HPDE6-E6E7 (cell line): Measurements from ENCODE around the gene TENT5D.
"Not testable (repeated sequence)": the region's sequence is repeated elsewhere in the genome, so short reads cannot be mapped to it uniquely, and the experiment has no call there.

Experiments used
- DNase-seq: peaks from one replicate; pipeline ENCODE4 v3.0.0; 2011; ENCODE audit warnings: missing footprints; ENCODE audit errors: extremely low spot score

Gene TENT5D

DNA sequence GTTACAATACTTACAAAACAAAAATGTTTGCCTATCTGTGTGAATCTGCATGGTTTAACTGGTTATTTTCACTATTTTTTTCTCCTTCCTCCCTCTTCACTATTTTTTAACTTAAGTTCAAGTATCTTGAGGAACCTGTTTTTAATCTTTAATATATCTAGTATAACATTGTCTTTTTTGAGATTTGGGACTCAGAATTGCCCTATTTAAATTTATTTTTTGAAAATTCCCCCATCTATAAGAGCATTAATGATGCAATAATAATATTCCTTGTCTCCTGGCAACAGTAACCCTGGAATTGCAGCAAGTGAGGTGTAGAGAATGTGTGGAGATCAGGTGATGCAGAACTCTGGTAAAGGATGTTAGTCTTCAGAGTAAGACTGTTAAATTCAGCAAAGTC is at the start of gene TENT5D:
Gene TENT5D, plus strand, starts transcription at position 301 of the 400 bp plus-strand sequence. CDS start 22,093 bp downstream, outside the sequence.
- DNase-seq = no peak

GRCh38 chrX:80385651-80386050 is 34.6 kb upstream of the TENT5D start:
- DNase-seq = not testable (repeated sequence)

- DNase-seq = no peak
Measured at GRCh38 chrX:80388206-80388605, 32.0 kb upstream of the TENT5D start.

DNA sequence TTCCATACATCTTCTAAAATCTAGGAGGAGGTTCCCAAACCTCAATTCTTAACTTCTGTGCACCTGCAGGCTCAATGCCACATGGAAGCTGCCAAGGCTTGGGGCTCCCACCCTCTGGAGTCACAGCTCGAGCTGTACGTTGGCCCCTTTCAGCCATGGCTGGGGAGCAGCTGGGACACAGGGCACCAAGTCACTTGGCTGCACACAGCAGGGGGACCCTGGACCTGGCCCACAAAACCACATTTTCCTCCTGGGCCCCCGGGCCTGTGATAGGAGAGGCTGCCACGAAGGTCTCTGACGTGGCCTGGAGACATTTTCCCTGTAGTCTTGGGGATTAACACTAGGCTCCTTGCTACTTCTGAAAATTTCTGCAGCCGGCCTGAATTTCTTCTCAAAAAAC is 8.2 kb upstream of the TENT5D start:
- no peak for DNase-seq

DNA sequence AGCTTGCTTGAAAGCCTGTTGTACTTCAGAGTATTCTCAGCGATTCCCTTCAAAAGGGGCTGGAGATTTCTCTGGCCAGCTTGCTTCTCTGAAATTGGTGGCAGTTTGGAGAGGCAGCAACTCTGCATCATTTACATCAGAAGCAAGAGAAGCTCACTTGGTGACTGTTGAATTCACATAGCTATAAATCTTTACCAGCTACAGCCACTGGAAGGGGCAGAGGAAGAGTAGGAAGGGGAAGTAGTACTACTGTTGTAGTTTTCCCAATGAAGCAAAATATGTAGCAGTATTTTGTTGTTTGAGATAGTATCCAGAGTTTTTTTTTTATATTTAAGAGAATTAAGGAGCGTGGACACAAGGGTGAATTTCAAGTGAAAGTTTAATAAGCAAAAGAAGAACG is 2.8 kb downstream of the TENT5D start:
- DNase-seq = no peak

GRCh38 chrX:80423744-80424143 is 3.5 kb downstream of the TENT5D start:
- no peak for DNase-seq

DNA sequence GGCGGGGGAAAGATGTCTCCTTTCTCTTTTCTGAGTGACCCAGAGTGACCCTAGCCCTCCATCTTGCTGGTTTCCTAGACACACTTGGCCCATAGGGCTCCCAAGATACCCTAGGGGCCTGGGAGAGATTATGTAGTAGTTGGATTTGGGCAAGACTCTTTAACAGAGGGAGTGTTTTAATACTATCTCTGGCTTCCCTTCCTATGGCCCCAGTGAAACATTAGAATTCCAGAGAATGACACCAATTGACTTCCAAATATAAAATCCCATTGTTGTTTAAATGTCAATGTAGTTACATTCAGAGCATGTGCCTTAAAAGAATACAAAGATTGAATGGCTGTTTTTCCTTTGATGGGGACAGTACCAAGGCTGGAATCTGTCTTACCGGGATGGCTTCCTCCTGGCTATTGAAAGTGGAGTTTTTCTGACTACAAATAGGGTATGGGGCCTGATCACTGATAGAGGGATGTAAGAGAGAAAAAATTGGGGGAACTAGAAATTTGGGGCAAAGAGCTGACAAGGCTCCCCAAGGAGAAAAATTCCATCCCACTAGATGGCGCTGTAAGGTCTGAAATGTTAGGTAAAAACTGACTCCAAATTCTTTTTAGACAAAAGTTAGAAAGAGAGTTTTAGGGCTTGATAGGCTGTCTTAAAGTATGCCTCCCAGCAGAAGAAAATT is 10.7 kb downstream of the TENT5D start:
- DNase-seq = no peak

GRCh38 chrX:80431505-80431832 is 11.2 kb downstream of the TENT5D start:
- no peak for DNase-seq

DNA sequence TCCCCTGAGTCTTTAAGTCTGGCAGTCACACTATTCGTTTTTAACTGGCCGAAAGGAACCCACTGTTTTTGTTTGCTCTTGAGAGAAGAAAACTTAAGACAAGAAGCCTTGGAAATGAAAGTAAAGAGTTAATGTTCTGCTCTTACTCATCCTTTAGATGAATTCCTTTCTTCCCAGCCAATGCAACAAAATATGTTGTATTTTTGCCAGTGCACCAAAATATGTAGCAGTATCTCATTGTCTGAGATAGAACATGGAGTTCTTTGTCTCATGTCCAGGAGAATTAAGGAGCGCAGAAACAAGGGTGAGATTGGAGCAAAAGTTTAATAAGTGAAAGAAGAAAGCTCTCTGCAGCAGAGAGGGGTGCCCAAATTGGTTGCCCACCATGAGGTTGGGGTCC is 12.2 kb downstream of the TENT5D start:
- DNase-seq = no peak

GRCh38 chrX:80432863-80433262 is 12.6 kb downstream of the TENT5D start:
- DNase-seq = no peak

DNA sequence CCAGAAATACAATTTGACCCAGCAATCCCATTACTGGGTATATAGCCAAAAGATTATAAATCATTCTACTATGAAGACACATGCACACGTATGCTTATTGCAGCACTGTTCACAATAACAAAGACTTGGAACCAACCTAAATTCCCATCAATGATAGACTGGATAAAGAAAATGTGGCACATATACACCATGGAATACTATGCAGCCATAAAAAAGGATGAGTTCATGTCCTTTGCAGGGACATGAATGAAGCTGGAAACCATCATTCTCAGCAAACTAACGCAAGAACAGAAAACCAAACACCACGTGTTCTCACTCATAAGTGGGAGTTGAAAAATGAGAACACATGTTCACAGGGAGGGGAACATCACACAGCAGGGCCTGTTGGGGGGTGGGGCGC is 47.9 kb downstream of the TENT5D start:
- not testable (repeated sequence) for DNase-seq

DNA sequence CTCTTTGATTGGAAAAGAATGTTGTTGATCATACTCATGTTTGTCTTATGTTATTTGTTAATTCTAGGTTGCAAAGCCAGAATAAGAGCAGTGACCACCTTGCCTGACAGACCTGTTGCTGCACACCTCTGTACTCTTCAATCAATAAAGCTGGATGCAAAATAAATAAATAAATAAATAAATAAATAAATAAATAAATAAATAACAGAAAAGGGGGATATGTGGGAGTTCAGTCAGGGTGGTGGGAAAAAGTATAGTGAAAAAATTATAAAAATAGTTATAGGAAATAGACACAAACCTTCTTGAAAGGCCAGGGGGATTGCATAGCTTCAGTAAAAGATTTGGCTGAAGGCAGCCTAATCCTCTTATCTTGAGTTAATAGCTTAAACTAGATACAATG is 51.3 kb downstream of the TENT5D start:
- DNase-seq = no peak

DNA sequence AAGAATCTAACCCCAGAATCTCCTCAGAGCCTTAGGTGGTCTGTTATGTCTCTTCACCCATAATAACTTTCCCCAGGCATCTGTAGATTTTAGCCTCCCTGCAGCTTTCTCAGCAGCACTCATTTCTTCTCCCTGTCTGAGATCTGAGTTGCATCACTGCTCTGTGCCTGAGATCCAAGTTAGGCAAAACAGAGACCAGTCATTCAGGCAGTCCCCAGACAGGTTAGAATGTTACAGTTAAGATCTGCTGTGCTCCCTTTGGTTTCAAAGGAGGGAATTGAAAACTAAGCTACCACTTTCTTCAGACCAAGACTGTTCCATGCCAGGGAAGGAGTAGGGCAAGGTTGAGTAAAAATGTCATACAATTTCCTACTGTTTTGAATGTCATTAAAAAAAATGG is 65.3 kb downstream of the TENT5D start:
- DNase-seq = no peak

DNA sequence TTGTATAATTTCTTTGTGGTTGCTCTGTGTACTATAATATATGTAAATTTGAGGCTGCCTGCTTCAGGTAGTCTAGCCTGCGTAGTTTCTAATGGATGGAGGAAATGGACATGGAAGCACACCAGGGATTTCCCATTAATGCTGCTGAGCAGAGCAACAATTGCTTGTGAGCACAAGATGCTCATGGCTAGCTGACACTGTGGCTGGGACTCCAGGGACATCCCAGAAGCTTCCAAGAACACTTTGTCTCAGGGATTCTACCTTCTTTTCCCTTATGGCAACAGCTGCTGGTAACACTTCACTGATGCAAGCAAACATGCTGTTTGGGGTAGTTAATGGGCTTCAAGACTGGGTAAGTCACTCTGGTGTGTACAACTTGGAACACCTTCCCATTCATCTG is 66.1 kb downstream of the TENT5D start:
- DNase-seq = no peak

DNA sequence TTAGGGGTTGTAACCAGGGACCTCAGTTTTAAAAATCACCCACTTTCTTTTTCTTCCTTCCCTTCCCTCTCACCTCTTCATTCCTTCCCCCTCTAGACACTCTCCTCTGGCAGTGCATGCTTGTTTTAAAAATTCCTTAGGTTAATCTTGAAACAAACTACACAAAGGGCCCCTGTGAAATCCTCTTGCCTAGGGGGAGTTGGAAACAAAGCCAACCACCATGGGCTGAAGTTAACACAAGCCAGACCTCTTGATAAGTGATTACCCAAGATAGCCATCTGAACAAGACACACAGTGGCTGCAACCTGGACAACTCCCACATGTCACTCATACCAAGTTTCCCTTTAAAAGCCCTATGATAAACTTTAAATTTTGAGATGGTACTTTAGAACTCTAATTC is 68.9 kb downstream of the TENT5D start:
- DNase-seq = no peak
